Endothelial cell of umbilical vein (primary cell): ENCODE results near the gene MICB. TPM values are rescaled to one million over a fixed set of nuclear protein-coding genes. Genes with fewer than 3 reads are reported as not detected.

ENCODE experiments used
- BruUV-seq: library from RNA; stranded (reverse); fragments of 400-500 nt; replicated peaks from 2 replicates; lab custom pipeline; 2021; lab: Mats Ljungman, UMichigan
- CTCF ChIA-PET: fragments of 300-600, 350-600 bp; sonication (Branson Sonifier 250); formaldehyde crosslinking; loops from one replicate; lab custom pipeline; 2021; ENCODE audit warnings: antibody characterized with exemption, inconsistent platforms; lab: Charles Lee
- POLR2A ChIA-PET: fragments of 300-600, 350-600 bp; sonication (Branson Sonifier 250); formaldehyde crosslinking; loops from one replicate; lab custom pipeline; 2021; ENCODE audit warnings: antibody characterized with exemption, inconsistent platforms; lab: Charles Lee
- DNase-seq: peaks from one replicate; pipeline ENCODE4 v3.0.0-alpha.2; 2011; ENCODE audit warnings: low read depth, low spot score
- FAIRE-seq: peaks from 2 replicates; lab custom pipeline; 2011; peaks lifted over from hg19 to GRCh38; lab: Jason Lieb, UNC
- H2AFZ ChIP-seq: 2 replicates; pipeline ENCODE4 v1.6.0; 2012; ENCODE audit warnings: low read depth, low read length, control low read depth, inconsistent platforms
- H3K27ac ChIP-seq: 2 replicates; pipeline ENCODE4 v1.5.1; 2011; ENCODE audit warnings: low read depth, mild to moderate bottlenecking, control low read depth, low read length, moderate library complexity; ENCODE audit not compliant: insufficient read depth
- H3K27me3 ChIP-seq, 2 experiments: 2 replicates each; pipeline versions ENCODE4 v1.6.0 to v1.6.1; 2011; ENCODE audit warnings: low read length in 2 of 2, mixed read lengths in 1 of 2; ENCODE audit not compliant: control insufficient read depth in 2 of 2, insufficient read depth in 2 of 2
- H3K36me3 ChIP-seq, 2 experiments: 2 replicates in 1 of 2; 3 replicates in 1 of 2; pipeline ENCODE4 v1.5.1; 2011; ENCODE audit warnings: low read length in 2 of 2, mild to moderate bottlenecking in 1 of 2, moderate library complexity in 1 of 2; ENCODE audit not compliant: control insufficient read depth in 2 of 2, insufficient read depth in 2 of 2; ENCODE audit errors: extremely low read depth in 1 of 2
- H3K4me1 ChIP-seq: 3 replicates; pipeline ENCODE4 v1.5.1; 2011; ENCODE audit warnings: mild to moderate bottlenecking, low read length; ENCODE audit not compliant: control insufficient read depth, insufficient read depth; ENCODE audit errors: extremely low read depth
- H3K4me2 ChIP-seq: 2 replicates; pipeline ENCODE4 v1.6.1; 2011; ENCODE audit warnings: low read length, control low read depth, mixed read lengths; ENCODE audit not compliant: insufficient read depth
- H3K4me3 ChIP-seq, 3 experiments: fragments of 200-600 bp in 1 of 3; sonication (generic), shearing (Covaris generic) in 1 of 3; replicated peaks in 1 of 3; 2 replicates each; pipeline ENCODE4 v1.5.1; 2011 to 2016; ENCODE audit warnings: control low read depth in 3 of 3, low read length in 3 of 3, mild to moderate bottlenecking in 2 of 3, inconsistent platforms in 1 of 3, low read depth in 1 of 3, moderate library complexity in 1 of 3; ENCODE audit not compliant: insufficient read depth in 1 of 3
- H3K79me2 ChIP-seq: 2 replicates; pipeline ENCODE4 v1.6.0; 2012; ENCODE audit warnings: low read length, inconsistent platforms; ENCODE audit not compliant: control insufficient read depth, insufficient read depth
- H3K9ac ChIP-seq: replicated peaks from 2 replicates; pipeline ENCODE3; 2011; ENCODE audit warnings: low read length, control low read depth; ENCODE audit not compliant: insufficient read depth; ENCODE audit errors: extremely low read depth
- H3K9me1 ChIP-seq: replicated peaks from 3 replicates; pipeline ENCODE4 v1.6.0; 2011; ENCODE audit warnings: mild to moderate bottlenecking, low read length; ENCODE audit not compliant: control insufficient read depth, insufficient read depth; ENCODE audit errors: extremely low read depth
- H3K9me3 ChIP-seq: replicated peaks from 2 replicates; pipeline ENCODE4 v1.5.1; 2012; ENCODE audit warnings: low read length, inconsistent platforms; ENCODE audit not compliant: control insufficient read depth, insufficient read depth
- H4K20me1 ChIP-seq: replicated peaks from 2 replicates; pipeline ENCODE3; 2011; ENCODE audit warnings: mild to moderate bottlenecking, low read length; ENCODE audit not compliant: control insufficient read depth, insufficient read depth; ENCODE audit errors: extremely low read depth
- CTCF ChIP-seq, 2 donors: IDR thresholded peaks; 1 replicate in 1 of 2; 2 replicates in 1 of 2; pipeline ENCODE4 v1.5.1; 2011; ENCODE audit warnings: low read length in 2 of 2, mild to moderate bottlenecking in 2 of 2, moderate library complexity in 2 of 2, control low read depth in 1 of 2, inconsistent platforms in 1 of 2, low read depth in 1 of 2; ENCODE audit not compliant: insufficient read depth in 1 of 2; ENCODE audit errors: extremely low read depth in 1 of 2
- EZH2 ChIP-seq: IDR thresholded peaks from 2 replicates; pipeline ENCODE4 v1.6.1; 2012; ENCODE audit warnings: borderline replicate concordance, low read depth, mild to moderate bottlenecking, moderate library complexity, low read length, inconsistent platforms; ENCODE audit not compliant: severe bottlenecking
- FOS ChIP-seq: IDR thresholded peaks from 2 replicates; pipeline ENCODE4 v1.6.1; 2011; ENCODE audit warnings: mild to moderate bottlenecking, low read length, moderate library complexity, borderline replicate concordance; ENCODE audit not compliant: insufficient read depth
- GATA2 ChIP-seq: IDR thresholded peaks from 2 replicates; pipeline ENCODE4 v1.7.0; 2011; ENCODE audit warnings: low read depth, mild to moderate bottlenecking, moderate library complexity, mixed read lengths, low read length; ENCODE audit not compliant: insufficient read length, insufficient read depth
- JUN ChIP-seq: IDR thresholded peaks from 2 replicates; pipeline ENCODE4 v1.6.1; 2011; ENCODE audit warnings: borderline replicate concordance, low read depth; ENCODE audit not compliant: insufficient read length, insufficient read depth
- MAX ChIP-seq: IDR thresholded peaks from 2 replicates; pipeline ENCODE4 v1.6.1; 2011; ENCODE audit not compliant: insufficient read depth, insufficient read length
- MYC ChIP-seq: IDR thresholded peaks from one replicate; pipeline ENCODE4 v1.6.1; 2011; ENCODE audit warnings: mild to moderate bottlenecking, low read depth, low read length
- POLR2A ChIP-seq: IDR thresholded peaks from 2 replicates; pipeline ENCODE4 v1.6.1; 2012; ENCODE audit warnings: low read depth, mild to moderate bottlenecking, control low read depth, low read length
- POLR2AphosphoS5 ChIP-seq: IDR thresholded peaks from 2 replicates; pipeline ENCODE4 v1.6.1; 2012; ENCODE audit warnings: low read depth, mild to moderate bottlenecking, control low read depth, low read length, moderate library complexity; ENCODE audit not compliant: insufficient read depth
- dilution Hi-C: fragments of 300-500 bp; cut with MboI; formaldehyde crosslinking; loops from one replicate; pipeline ENCODE4 v1.15.0; 2019; ENCODE audit warnings: low sequenced_read_pairs; ENCODE audit not compliant: extremely low pct_ligation_motif_present
- intact Hi-C: fragments of 100-400 bp; cut with micrococcal nuclease; formaldehyde crosslinking; loops from one replicate; pipeline ENCODE4 v1.10.0; 2022
- polyA plus RNA-seq, 4 experiments: library from polyadenylated mRNA; depleted of rRNA in 3 of 4; stranded (reverse) in 3 of 4; unstranded in 1 of 4; fragments of >200 nt; gene quantifications; 2 replicates each; pipeline versions ENCODE4 v1.2.1 to v1.2.3, GENCODE V29; 2011 to 2012; ENCODE audit warnings: missing spikeins in 1 of 4
- total RNA-seq: library from RNA; stranded (reverse); gene quantifications from 2 replicates; pipeline ENCODE4 v1.2.3, GENCODE V29; 2021

The MICB gene
- total and polyA plus RNA-seq, 2 donors (not counting 3 experiments of a cell fraction or from before 2014, with no cell fraction given) = 32.8 to 36.3 TPM

- peak overlapping the region; percentile 59 to 95 (median 80) for H3K4me3 ChIP-seq
- H2AFZ ChIP-seq = no peak overlapping the region
- H4K20me1 ChIP-seq = peaks cover 7% of the 10 kb centered on the region
- intact Hi-C loops = loop anchor here (10.0 kb wide), 1 partner anchor 194 kb away; the partner anchor contains the start of gene CLIC1
- no peaks in the 10 kb centered on the region for H3K9me1 ChIP-seq
- dilution Hi-C loops = no loop called here
- POLR2A ChIA-PET = interaction anchor here (0.9 kb wide), 1 partner anchor 13 kb away, joined by 4 read pairs; the partner anchor contains the start of gene MCCD1
- CTCF ChIA-PET = interaction anchor here (1.1 to 3.5 kb wide), 5 partner anchors 10 to 82 kb away, joined by 3 to 21 read pairs (median 13); no protein-coding TSS in a partner anchor
- peak overlapping the region; percentile 85 for H3K27ac ChIP-seq
- H3K36me3 ChIP-seq = peaks cover 22 to 36% of the 10 kb centered on the region in 2 experiments
- TF ChIP-seq MYC (no peak), FOS (no peak), POLR2AphosphoS5 (no peak), EZH2 (no peak)
- H3K9ac ChIP-seq = peak overlapping the region; percentile 98
- H3K27me3 ChIP-seq = no peaks in the 10 kb centered on the region
- no peaks in the 10 kb centered on the region for H3K9me3 ChIP-seq
- peaks cover 59% of the 10 kb centered on the region for H3K79me2 ChIP-seq
- FAIRE-seq (no peak), DNase-seq (no peak)
- no TSS peak for BruUV-seq
- H3K4me1 ChIP-seq = peaks cover 27% of the 10 kb centered on the region
- H3K4me2 ChIP-seq = peak overlapping the region; percentile 92
These were observed 42.7 kb downstream of the MICB start for GRCh38 chr6:31540640-31541039.

- BruUV-seq = TSS peak; percentile 65
- peaks cover 7% of the 10 kb centered on the region for H4K20me1 ChIP-seq
- peak; percentile 59 for FAIRE-seq
- peaks cover 53% of the 10 kb centered on the region for H3K79me2 ChIP-seq
- intact Hi-C loops (loop anchor here (10.0 kb wide), 1 partner anchor 194 kb away; the partner anchor contains the start of gene CLIC1), dilution Hi-C loops (no loop called here)
- peaks cover 17 to 30% of the 10 kb centered on the region in 2 experiments for H3K36me3 ChIP-seq
- no peaks in the 10 kb centered on the region for H3K27me3 ChIP-seq
- TF ChIP-seq CTCF (IDR thresholded peaks at IDR 0.05; ENCODE audit: extremely low read depth in 1 of 2, insufficient read depth in 1 of 2, low read depth in 1 of 2, low read length in 2 of 2) (no peak), POLR2AphosphoS5 (no peak), MYC (no peak), EZH2 (no peak), GATA2 (no peak), POLR2A (no peak), FOS (no peak), MAX (no peak), JUN (no peak)
- no peak overlapping the region for H2AFZ ChIP-seq
- ChIA-PET POLR2A (interaction anchor here (0.8 to 1.2 kb wide), 7 partner anchors 8 to 1431 kb away, joined by 3 to 6 read pairs (median 4); partner anchors contain the start of gene MCCD1), CTCF (interaction anchor here (0.8 to 31.0 kb wide), 10 partner anchors 10 to 119 kb away, joined by 3 to 1517 read pairs (median 4); partner anchors contain the start of genes C6orf47, LST1, LTB and NCR3)
- no peak for DNase-seq
- H3K9ac ChIP-seq = peak overlapping the region; percentile 98
- H3K4me2 ChIP-seq = peak overlapping the region; percentile 92
- peaks cover 27% of the 10 kb centered on the region for H3K4me1 ChIP-seq
- peak overlapping the region; percentile 85 for H3K27ac ChIP-seq
- no peaks in the 10 kb centered on the region for H3K9me3 ChIP-seq
- H3K4me3 ChIP-seq = peak overlapping the region; percentile 59 to 95 (median 80)
- no peaks in the 10 kb centered on the region for H3K9me1 ChIP-seq
These were observed 43.2 kb downstream of the MICB start for GRCh38 chr6:31541059-31541657.
